GM21390 (cell line): ENCODE data around the gene MRGPRE.

ENCODE experiments used
- ATAC-seq: cut with Tn5 transposase; IDR thresholded peaks from one replicate; pipeline ENCODE4 v1.9.1; 2021; ENCODE audit not compliant: unreplicated experiment

Gene MRGPRE

GRCh38 chr11:3214420-3214699, 17.9 kb downstream of the MRGPRE start:
- ATAC-seq, result no peak

DNA sequence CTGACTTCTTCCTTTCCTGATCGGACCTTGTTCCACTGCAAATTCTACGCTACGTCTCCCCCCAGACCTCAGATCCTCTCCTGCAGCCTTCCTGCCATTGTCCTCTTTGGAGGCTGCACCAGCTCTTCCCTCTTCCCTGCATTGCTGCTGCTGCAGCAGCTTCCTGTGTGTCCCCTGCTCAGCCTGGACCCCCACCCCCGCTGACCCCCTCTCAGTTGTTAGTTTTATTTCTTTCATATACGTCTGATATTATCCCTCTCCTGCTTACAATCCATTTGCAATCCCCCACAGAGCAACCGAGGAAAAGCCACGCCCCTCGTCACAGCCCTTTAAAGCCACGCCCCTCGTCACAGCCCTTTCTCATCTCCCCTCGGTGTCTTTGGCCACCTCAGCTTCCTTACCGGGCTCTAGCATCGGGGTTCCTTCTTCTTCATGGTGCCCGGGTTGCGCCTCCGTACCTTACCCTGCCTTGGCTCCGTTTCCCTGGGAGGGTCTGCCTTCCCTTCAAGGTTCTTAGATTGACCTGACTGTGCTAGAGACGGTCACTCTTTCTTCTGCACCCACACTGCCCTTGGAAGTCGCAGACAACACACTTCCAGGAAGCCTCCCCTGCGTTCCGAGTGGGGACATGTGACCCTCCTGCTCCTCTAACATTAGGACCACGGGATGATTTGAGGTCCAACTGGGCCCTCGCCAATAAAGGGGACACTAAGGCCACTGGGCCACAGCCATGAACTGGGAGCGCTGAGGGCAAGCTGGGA, 18.4 kb downstream of the MRGPRE start:
- no peak for ATAC-seq

GRCh38 chr11:3208272-3208671, 23.9 kb downstream of the MRGPRE start:
- no peak for ATAC-seq

- ATAC-seq, result no peak
These were observed 24.6 kb downstream of the MRGPRE start for GRCh38 chr11:3207526-3208189.

DNA sequence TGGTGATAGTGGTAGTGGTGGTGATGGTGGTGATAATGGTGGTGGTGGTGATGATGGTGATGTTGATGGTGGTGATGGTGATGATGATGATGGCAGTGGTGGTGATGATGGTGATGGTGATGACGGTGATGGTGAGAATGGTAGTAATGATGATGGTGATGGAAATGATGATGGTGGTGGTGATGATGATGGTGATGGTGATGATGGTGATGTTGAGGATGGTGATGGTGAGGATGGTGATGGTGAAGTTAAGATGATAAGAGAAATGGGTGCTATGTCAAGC, 25.4 kb downstream of the MRGPRE start:
- no peak for ATAC-seq

DNA sequence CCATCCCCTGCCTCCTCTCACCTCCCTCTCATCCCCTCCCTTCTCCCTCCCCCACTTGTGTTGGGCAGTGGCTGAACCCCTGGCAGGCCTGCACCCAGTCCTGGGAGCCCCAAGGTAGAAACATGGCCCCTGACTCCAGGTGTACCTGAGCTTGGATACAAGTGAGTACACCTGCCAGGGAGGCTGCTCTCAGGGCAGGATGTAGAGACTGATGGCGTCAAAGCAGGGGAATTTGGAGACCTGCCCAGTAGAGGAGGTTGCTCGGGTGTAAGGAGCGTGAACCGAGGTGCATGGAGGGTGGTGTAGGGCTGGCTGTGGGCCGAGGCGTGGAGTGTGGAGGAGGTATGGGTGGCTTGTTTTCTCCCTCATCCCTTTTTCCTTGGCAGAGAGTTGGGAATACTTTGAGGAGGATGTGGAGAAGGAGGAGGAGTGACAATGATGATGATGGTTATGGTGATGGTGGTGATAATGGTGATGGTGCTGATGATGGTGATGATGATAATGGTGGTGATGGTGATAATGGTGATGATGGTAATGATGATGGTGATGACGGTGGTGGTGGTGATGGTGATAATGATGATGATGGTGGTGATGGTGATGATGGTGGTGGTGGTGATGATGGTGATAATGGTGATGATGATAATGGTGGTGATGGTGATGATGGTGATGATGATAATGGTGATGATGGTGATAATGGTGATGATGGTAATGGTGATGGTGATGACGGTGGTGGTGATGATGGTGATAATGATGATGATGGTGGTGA, 25.9 kb downstream of the MRGPRE start:
- ATAC-seq, result no peak

- ATAC-seq, result no peak
These were observed 26.7 kb downstream of the MRGPRE start for GRCh38 chr11:3205261-3206155.

- no peak for ATAC-seq
These were observed 27.8 kb downstream of the MRGPRE start for GRCh38 chr11:3204141-3205015.

DNA sequence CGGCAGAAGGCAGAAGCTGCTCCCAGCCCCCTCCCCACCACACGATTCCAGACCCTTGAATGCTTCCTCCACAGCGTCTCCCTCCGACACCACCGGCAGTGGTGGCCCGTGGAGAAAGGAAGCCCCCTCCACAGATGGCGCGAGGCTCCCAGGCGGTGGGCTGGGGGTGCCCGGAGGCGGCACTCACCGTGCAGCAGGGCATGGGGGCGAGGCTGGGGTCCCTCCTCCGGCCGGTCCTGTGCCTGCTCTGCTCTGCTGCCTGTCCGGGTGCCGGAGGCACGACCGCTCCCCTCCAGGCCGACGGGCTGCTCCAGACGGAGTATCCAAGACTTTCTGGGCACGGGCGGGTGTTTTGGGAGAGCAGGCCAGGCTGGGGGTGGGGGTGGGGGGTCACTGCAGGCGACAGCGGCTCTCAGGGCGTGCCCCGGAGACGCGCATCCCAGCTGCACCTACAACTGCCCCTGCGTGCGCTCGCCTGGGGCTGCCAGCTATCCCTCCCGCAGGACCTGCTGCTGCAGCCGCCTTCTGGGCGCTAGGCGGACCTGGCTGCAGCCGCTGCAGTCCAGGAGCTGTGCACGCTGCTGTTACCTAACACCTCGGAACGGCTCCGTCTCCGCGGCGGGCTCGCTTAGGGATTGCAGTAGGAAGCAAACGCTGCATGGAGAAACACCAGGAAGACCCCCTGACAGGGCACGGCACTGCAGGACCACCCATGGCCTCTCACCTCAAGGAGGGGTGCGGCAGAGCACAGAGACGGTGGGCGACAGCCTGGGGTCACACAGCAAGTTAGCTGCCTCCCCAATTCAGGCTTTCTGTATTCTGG, 28.8 kb downstream of the MRGPRE start:
- ATAC-seq, result no peak

GRCh38 chr11:3202759-3203158, 29.5 kb downstream of the MRGPRE start:
- ATAC-seq, result no peak

GRCh38 chr11:3202305-3202704, 29.9 kb downstream of the MRGPRE start:
- ATAC-seq, result no peak

GRCh38 chr11:3201677-3202181, 30.5 kb downstream of the MRGPRE start:
- no peak for ATAC-seq

GRCh38 chr11:3201112-3201581, 31.1 kb downstream of the MRGPRE start:
- no peak for ATAC-seq

- no peak for ATAC-seq
These were observed 31.7 kb downstream of the MRGPRE start for GRCh38 chr11:3200388-3201111.

- no peak for ATAC-seq
These were observed 32.5 kb downstream of the MRGPRE start for GRCh38 chr11:3199537-3200295.

- ATAC-seq, result no peak
These were observed 33.4 kb downstream of the MRGPRE start for GRCh38 chr11:3198815-3199214.

DNA sequence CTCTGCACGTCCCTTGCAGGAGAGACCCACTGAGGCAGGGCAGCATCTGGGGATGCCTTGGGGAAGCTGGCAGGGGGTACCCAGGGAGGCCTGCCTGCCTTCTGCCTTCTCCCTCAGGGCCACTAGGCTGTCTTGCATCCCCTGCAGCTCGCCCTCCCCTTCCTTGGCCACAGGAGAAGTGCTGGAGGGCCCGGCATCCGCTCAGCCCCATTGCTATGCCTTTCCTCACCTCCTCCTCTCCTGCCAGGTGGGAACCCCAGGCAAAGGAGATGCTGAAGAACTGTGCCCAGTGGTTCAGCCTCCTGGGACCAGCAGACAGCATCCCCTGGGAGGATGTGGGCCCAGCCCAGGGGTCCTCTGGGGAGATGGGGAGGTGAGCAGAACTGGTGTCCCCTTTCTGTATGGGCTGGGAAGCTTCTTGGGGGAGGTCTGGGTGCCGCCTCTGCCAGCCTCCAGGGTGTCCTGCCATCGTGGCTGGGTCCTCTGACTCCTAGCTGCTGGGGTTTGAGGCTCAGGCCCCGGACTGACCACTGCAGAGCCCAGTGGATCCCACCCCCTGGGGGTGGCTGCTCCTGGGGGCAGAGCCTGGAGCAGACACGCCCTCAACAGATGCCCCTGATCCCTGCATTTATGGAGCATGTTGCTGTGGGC, 34.2 kb downstream of the MRGPRE start:
- no peak for ATAC-seq
